ENCODE data around the gene KRTAP10-11.
A peak's percentile ranks its signal among the peaks of the same experiment; 100 is the strongest.

DNA sequence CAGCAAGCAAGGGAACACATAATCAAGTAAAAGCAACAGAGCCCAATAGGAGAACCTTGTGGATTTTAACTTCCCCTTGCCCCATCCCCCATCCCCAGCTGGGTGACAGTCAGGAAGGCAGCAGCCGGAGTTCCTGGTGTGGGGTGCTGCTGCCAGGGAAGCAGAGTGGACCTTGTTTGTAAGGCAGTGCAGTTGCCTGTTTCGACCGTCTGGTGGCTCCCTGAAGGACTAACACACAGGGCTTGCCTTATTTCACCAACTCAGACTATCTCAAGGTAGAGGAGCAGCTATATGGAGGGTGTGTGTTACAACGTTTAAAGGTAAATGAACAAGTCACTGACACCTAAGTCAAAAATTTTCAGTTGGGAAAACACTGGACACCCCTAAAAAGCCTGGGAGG is 27.7 kb upstream of the KRTAP10-11 start:
- no peak for TF ChIP-seq ZFX (IDR thresholded peaks at IDR 0.05)
- TF ChIP-seq, protein P1, sequence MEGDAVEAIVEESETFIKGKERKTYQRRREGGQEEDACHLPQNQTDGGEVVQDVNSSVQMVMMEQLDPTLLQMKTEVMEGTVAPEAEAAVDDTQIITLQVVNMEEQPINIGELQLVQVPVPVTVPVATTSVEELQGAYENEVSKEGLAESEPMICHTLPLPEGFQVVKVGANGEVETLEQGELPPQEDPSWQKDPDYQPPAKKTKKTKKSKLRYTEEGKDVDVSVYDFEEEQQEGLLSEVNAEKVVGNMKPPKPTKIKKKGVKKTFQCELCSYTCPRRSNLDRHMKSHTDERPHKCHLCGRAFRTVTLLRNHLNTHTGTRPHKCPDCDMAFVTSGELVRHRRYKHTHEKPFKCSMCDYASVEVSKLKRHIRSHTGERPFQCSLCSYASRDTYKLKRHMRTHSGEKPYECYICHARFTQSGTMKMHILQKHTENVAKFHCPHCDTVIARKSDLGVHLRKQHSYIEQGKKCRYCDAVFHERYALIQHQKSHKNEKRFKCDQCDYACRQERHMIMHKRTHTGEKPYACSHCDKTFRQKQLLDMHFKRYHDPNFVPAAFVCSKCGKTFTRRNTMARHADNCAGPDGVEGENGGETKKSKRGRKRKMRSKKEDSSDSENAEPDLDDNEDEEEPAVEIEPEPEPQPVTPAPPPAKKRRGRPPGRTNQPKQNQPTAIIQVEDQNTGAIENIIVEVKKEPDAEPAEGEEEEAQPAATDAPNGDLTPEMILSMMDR (conservative IDR thresholded peaks at IDR 0.05), result peak; percentile 49

All from C4-2B (cell line).